ENCODE results near the gene ISOC2.

The ISOC2 gene

GRCh38 chr19:55486043-55486970, 24.9 kb upstream of the ISOC2 start:
- TF ChIP-seq EZH2 (IDR thresholded peaks at IDR 0.05): no peak
- TF ChIP-seq POLR2AphosphoS5 (IDR thresholded peaks at IDR 0.05; ENCODE audit: borderline replicate concordance, low read depth, low read length): no peak
- no peak for TF ChIP-seq FOXP2 (optimal IDR thresholded peaks at IDR 0.05; ENCODE audit: control extremely low read depth, extremely low read length, insufficient read depth)
- Histone ChIP-seq H3K9me3 (ENCODE audit: low read depth, low read length) (no peaks in the 10 kb centered on the region), H3K9ac (ENCODE audit: insufficient read length) (no peak overlapping the region), H3K4me3 (peak overlapping the region; percentile 86), H3K27ac (no peak overlapping the region), H3K36me3 (ENCODE audit: insufficient read depth, low read length) (no peaks in the 10 kb centered on the region)
- DNase-seq (ENCODE audit: low read depth, low spot score): no peak

- Histone ChIP-seq H3K9me3 (ENCODE audit: low read depth, low read length) (no peaks in the 10 kb centered on the region), H3K4me3 (peak overlapping the region; percentile 86), H3K27ac (peak overlapping the region; percentile 51; the same call in 1 of the 2 replicates), H3K36me3 (ENCODE audit: insufficient read depth, low read length) (no peaks in the 10 kb centered on the region), H3K9ac (ENCODE audit: insufficient read length) (peak overlapping the region; percentile 80)
- DNase-seq (ENCODE audit: low read depth, low spot score): no peak
- no peak for TF ChIP-seq EZH2 (IDR thresholded peaks at IDR 0.05)
- TF ChIP-seq FOXP2 (optimal IDR thresholded peaks at IDR 0.05; ENCODE audit: control extremely low read depth, extremely low read length, insufficient read depth): no peak
- no peak for TF ChIP-seq POLR2AphosphoS5 (IDR thresholded peaks at IDR 0.05; ENCODE audit: borderline replicate concordance, low read depth, low read length)
These were observed 24.1 kb upstream of the ISOC2 start for GRCh38 chr19:55485439-55486011.

- Histone ChIP-seq H3K36me3 (ENCODE audit: insufficient read depth, low read length) (no peaks in the 10 kb centered on the region), H3K27ac (peak within 1 kb of the TSS; percentile 51; the same call in 1 of the 2 replicates), H3K4me3 (peak within 1 kb of the TSS; percentile 86), H3K9me3 (ENCODE audit: low read depth, low read length) (no peaks in the 10 kb centered on the region), H3K9ac (ENCODE audit: insufficient read length) (peak within 1 kb of the TSS; percentile 80)
- TF ChIP-seq POLR2AphosphoS5 (IDR thresholded peaks at IDR 0.05; ENCODE audit: borderline replicate concordance, low read depth, low read length): peak; percentile 88
- TF ChIP-seq FOXP2 (optimal IDR thresholded peaks at IDR 0.05; ENCODE audit: control extremely low read depth, extremely low read length, insufficient read depth): no peak
- TF ChIP-seq EZH2 (IDR thresholded peaks at IDR 0.05): no peak
- no peak for DNase-seq (ENCODE audit: low read depth, low spot score)
These were observed 23.4 kb upstream of the ISOC2 start, which contains the start of gene NAT14 for GRCh38 chr19:55484593-55485438. Gene NAT14, plus strand, starts transcription at chr19:55485188. Its CDS starts 521 bp downstream, at chr19:55485709.

GRCh38 chr19:55483706-55484592, 22.5 kb upstream of the ISOC2 start:
- Histone ChIP-seq H3K9me3 (ENCODE audit: low read depth, low read length) (no peaks in the 10 kb centered on the region), H3K27ac (no peak overlapping the region), H3K9ac (ENCODE audit: insufficient read length) (no peak overlapping the region), H3K36me3 (ENCODE audit: insufficient read depth, low read length) (no peaks in the 10 kb centered on the region), H3K4me3 (peak overlapping the region; percentile 86)
- no peak for TF ChIP-seq FOXP2 (optimal IDR thresholded peaks at IDR 0.05; ENCODE audit: control extremely low read depth, extremely low read length, insufficient read depth)
- TF ChIP-seq EZH2 (IDR thresholded peaks at IDR 0.05): no peak
- no peak for TF ChIP-seq POLR2AphosphoS5 (IDR thresholded peaks at IDR 0.05; ENCODE audit: borderline replicate concordance, low read depth, low read length)
- DNase-seq (ENCODE audit: low read depth, low spot score): no peak

DNA sequence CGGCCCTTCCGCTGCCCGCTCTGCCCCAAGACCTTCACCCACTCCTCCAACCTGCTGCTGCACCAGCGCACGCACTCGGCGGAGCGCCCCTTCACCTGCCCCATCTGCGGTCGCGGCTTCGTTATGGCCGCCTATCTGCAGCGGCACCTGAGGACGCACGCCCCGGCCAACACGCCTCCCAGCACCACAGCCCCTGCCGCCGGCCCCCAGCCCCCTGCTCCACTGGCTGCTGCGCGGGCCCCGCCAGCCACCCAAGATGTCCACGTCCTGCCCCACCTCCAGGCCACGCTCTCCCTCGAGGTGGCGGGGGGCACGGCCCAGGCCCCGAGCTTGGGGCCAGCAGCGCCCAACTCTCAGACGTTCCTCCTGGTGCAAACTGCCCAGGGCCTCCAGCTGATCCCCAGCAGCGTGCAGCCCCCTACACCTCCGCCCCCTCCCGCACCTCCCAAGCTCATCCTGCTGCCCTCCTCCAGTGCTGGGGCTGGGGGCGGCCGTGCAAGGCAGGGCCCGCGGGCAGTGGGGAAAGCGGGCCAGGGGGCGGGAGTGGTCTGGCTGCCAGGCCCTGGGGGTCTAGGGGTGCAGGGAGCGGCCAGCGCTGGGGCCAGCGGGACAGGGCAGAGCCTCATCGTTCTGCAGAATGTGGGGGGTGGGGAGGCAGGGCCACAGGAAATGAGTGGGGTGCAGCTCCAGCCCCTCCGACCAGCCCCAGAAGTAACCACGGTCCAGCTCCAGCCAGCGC, 21.7 kb upstream of the ISOC2 start:
- H3K36me3 ChIP-seq (ENCODE audit: insufficient read depth, low read length): no peaks in the 10 kb centered on the region
- no peak overlapping the region for H3K27ac ChIP-seq
- DNase-seq (ENCODE audit: low read depth, low spot score): no peak
- no peak overlapping the region for H3K4me3 ChIP-seq
- no peak for TF ChIP-seq POLR2AphosphoS5 (IDR thresholded peaks at IDR 0.05; ENCODE audit: borderline replicate concordance, low read depth, low read length)
- TF ChIP-seq FOXP2 (optimal IDR thresholded peaks at IDR 0.05; ENCODE audit: control extremely low read depth, extremely low read length, insufficient read depth): no peak
- TF ChIP-seq EZH2 (IDR thresholded peaks at IDR 0.05): no peak
- H3K9me3 ChIP-seq (ENCODE audit: low read depth, low read length): no peaks in the 10 kb centered on the region
- H3K9ac ChIP-seq (ENCODE audit: insufficient read length): no peak overlapping the region

GRCh38 chr19:55482156-55482961, 20.9 kb upstream of the ISOC2 start:
- Histone ChIP-seq H3K9ac (ENCODE audit: insufficient read length) (no peak overlapping the region), H3K36me3 (ENCODE audit: insufficient read depth, low read length) (no peaks in the 10 kb centered on the region), H3K9me3 (ENCODE audit: low read depth, low read length) (no peaks in the 10 kb centered on the region), H3K27ac (no peak overlapping the region), H3K4me3 (no peak overlapping the region)
- no peak for DNase-seq (ENCODE audit: low read depth, low spot score)
- TF ChIP-seq FOXP2 (optimal IDR thresholded peaks at IDR 0.05; ENCODE audit: control extremely low read depth, extremely low read length, insufficient read depth) (no peak), POLR2AphosphoS5 (IDR thresholded peaks at IDR 0.05; ENCODE audit: borderline replicate concordance, low read depth, low read length) (no peak), EZH2 (IDR thresholded peaks at IDR 0.05) (no peak)

Data from SK-N-MC (cell line).